Colonic mucosa (tissue), 4 donors: ENCODE data around the gene CEP63. TPM values are rescaled to one million over a fixed set of nuclear protein-coding genes. Genes with fewer than 3 reads are reported as not detected.

Source experiments
- DNase-seq: peaks from one replicate; pipeline ENCODE4 v3.0.0-alpha.2; 2020
- H3K27ac ChIP-seq: fragments of 200-600 bp; one replicate; pipeline ENCODE4 v1.8.0; 2021
- H3K27me3 ChIP-seq: fragments of 200-600 bp; one replicate; pipeline ENCODE4 v1.8.0; 2021
- H3K36me3 ChIP-seq: fragments of 200-600 bp; one replicate; pipeline ENCODE4 v1.8.0; 2021
- H3K4me1 ChIP-seq: fragments of 200-600 bp; one replicate; pipeline ENCODE4 v1.8.0; 2021; ENCODE audit warnings: mild to moderate bottlenecking
- H3K4me3 ChIP-seq: fragments of 200-600 bp; one replicate; pipeline ENCODE4 v1.8.0; 2021
- H3K9ac ChIP-seq, 2 donors: one replicate each; pipeline ENCODE4 v1.7.0; 2013; ENCODE audit warnings: control low read depth in 2 of 2, low read depth in 2 of 2, low read length in 2 of 2
- H3K9me3 ChIP-seq: fragments of 200-600 bp; one replicate; pipeline ENCODE4 v1.8.0; 2021
- intact Hi-C: fragments of 100-400 bp; cut with DNase I; formaldehyde crosslinking; loops from one replicate; pipeline ENCODE4 v1.14.1; 2022
- total RNA-seq, 2 donors: library from RNA; stranded (reverse); fragmentation: NEBNext Ultra II Directional in 1 of 2; extraction: Animal tissue kit (Norgen Biotek cat#: 25700) in 1 of 2; gene quantifications; one replicate each; pipeline ENCODE4 v1.2.1, GENCODE V29; 2021
- TF ChIP-seq, protein P1 (sequence below): fragments of 200-600 bp; IDR thresholded peaks from one replicate; pipeline ENCODE4 v1.8.0; 2022; ENCODE audit warnings: antibody characterized with exemption, mild to moderate bottlenecking
- donor health status: healthy.
- donor health status: DM: no; HTN: no; CAD: no.
- donor health status: DM: no; HTN: no; CAD: no.

The CEP63 gene
- total RNA-seq, 2 donors from 2014 or later, result 16.9 to 19.6 TPM

- no peak overlapping the region for H3K9ac ChIP-seq
- no peak overlapping the region for H3K27ac ChIP-seq
- H3K4me1 ChIP-seq, result no peaks in the 10 kb centered on the region
- TF ChIP-seq, protein P1, sequence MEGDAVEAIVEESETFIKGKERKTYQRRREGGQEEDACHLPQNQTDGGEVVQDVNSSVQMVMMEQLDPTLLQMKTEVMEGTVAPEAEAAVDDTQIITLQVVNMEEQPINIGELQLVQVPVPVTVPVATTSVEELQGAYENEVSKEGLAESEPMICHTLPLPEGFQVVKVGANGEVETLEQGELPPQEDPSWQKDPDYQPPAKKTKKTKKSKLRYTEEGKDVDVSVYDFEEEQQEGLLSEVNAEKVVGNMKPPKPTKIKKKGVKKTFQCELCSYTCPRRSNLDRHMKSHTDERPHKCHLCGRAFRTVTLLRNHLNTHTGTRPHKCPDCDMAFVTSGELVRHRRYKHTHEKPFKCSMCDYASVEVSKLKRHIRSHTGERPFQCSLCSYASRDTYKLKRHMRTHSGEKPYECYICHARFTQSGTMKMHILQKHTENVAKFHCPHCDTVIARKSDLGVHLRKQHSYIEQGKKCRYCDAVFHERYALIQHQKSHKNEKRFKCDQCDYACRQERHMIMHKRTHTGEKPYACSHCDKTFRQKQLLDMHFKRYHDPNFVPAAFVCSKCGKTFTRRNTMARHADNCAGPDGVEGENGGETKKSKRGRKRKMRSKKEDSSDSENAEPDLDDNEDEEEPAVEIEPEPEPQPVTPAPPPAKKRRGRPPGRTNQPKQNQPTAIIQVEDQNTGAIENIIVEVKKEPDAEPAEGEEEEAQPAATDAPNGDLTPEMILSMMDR, result no peak
- H3K4me3 ChIP-seq, result no peak overlapping the region
- H3K27me3 ChIP-seq, result no peaks in the 10 kb centered on the region
- no peak for DNase-seq
- no peaks in the 10 kb centered on the region for H3K36me3 ChIP-seq
- intact Hi-C loops, result no loop called here
- H3K9me3 ChIP-seq, result no peaks in the 10 kb centered on the region
These were observed 129.1 kb downstream of the CEP63 start for GRCh38 chr3:134614955-134615354.

DNA sequence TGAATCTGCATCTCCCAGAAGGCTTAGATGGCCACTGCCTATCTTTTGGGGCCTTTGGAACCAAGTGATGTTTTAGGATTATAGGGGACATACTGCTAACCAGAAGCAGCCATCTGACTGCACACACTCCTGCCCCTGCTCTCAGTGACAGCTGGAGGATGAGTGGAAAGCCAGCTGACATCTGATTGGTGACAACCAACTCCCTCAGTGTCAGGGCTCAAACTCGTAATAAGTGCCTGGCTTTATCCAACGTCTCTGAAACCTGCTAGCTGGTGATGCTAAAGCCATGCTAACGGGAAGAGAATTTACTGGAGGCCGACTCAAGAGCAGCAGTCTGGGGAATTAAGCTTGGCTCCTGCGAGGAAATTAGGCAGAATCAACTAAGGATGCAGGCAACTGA, 129.9 kb downstream of the CEP63 start:
- no peaks in the 10 kb centered on the region for H3K27me3 ChIP-seq
- intact Hi-C loops, result no loop called here
- H3K4me1 ChIP-seq, result no peaks in the 10 kb centered on the region
- H3K9ac ChIP-seq, result no peak overlapping the region
- H3K36me3 ChIP-seq, result no peaks in the 10 kb centered on the region
- no peak overlapping the region for H3K4me3 ChIP-seq
- no peak overlapping the region for H3K27ac ChIP-seq
- TF ChIP-seq, protein P1, result no peak
- no peak for DNase-seq
- H3K9me3 ChIP-seq, result no peaks in the 10 kb centered on the region

- DNase-seq, result no peak
- no peaks in the 10 kb centered on the region for H3K36me3 ChIP-seq
- H3K27me3 ChIP-seq, result no peaks in the 10 kb centered on the region
- TF ChIP-seq, protein P1, result no peak
- no peak overlapping the region for H3K27ac ChIP-seq
- intact Hi-C loops, result no loop called here
- H3K9ac ChIP-seq, result no peak overlapping the region
- H3K9me3 ChIP-seq, result no peaks in the 10 kb centered on the region
- H3K4me1 ChIP-seq, result no peaks in the 10 kb centered on the region
- no peak overlapping the region for H3K4me3 ChIP-seq
These were observed 132.0 kb downstream of the CEP63 start for GRCh38 chr3:134617608-134618477.

DNA sequence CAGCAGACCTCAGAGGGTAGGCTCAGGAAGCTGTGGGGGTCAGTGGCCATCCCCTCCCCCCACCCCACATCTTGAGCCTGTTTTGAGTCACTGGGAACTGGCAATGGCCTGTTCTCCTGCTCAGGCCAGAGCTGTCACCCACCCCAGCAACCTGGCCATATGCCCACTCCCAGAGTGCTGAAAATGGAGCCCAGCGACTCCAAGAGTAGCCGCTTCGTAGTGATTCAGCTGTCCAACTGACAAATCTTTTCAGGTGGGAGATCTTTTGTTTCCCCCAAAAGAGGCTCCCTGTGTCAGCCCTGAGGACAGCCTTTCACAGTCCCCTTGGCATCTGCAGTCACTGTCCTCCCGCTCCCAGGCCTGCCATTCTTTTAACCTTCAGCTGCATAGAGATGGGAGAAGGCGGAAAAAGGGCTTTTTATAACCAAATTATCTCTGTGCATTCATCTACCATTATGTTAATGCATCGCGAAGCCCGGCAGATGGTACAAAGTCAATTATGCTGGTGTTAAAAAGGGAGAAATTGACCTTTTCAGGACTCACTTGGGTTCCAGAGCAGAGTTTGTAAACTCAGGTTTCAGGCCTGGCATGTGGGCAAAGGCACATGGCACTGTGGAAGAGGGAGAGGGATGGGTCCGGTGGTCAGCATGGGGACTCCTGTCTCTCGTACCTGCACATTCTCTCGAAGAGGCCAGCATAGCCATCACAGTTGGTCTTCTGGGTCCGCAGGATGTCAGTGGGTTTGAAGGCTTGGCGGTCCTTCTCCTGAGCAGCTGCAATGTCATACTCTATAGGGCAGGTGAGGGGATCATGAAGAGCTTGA, 132.8 kb downstream of the CEP63 start:
- Histone ChIP-seq H3K4me3 (no peak overlapping the region), H3K27ac (no peak overlapping the region), H3K4me1 (no peaks in the 10 kb centered on the region), H3K9me3 (no peaks in the 10 kb centered on the region), H3K9ac (no peak overlapping the region), H3K27me3 (no peaks in the 10 kb centered on the region), H3K36me3 (no peaks in the 10 kb centered on the region)
- TF ChIP-seq, protein P1, result no peak
- no peak for DNase-seq
- intact Hi-C loops, result no loop called here

- no peaks in the 10 kb centered on the region for H3K4me1 ChIP-seq
- no peak for DNase-seq
- intact Hi-C loops, result no loop called here
These were observed 133.4 kb downstream of the CEP63 start for GRCh38 chr3:134619301-134619615.

More at GRCh38 chr3:134619301-134619615, 133.4 kb downstream of the CEP63 start:
- TF ChIP-seq, protein P1, result no peak
- no peak overlapping the region for H3K4me3 ChIP-seq
- no peaks in the 10 kb centered on the region for H3K27me3 ChIP-seq
- no peak overlapping the region for H3K27ac ChIP-seq
- no peak overlapping the region for H3K9ac ChIP-seq
- no peaks in the 10 kb centered on the region for H3K36me3 ChIP-seq
- no peaks in the 10 kb centered on the region for H3K9me3 ChIP-seq
